Astrocyte (in vitro differentiated cells and primary cell): ENCODE measurements around the gene C11orf91. TPM values are rescaled to one million over a fixed set of nuclear protein-coding genes. Genes with fewer than 3 reads are reported as not detected.

Experiments used
- DNase-seq: peaks from one replicate; pipeline ENCODE4 v3.0.0-alpha.2; 2010; ENCODE audit warnings: low read depth
- FAIRE-seq: peaks from 2 replicates; lab custom pipeline; 2011; peaks lifted over from hg19 to GRCh38; lab: Jason Lieb, UNC
- H2AFZ ChIP-seq: 2 replicates; pipeline ENCODE4 v1.6.0; 2012; ENCODE audit warnings: low read depth, low read length, inconsistent platforms
- H3K27ac ChIP-seq: 2 replicates; pipeline ENCODE4 v1.5.1; 2011; ENCODE audit warnings: low read depth, low read length, inconsistent platforms
- H3K27me3 ChIP-seq: 2 replicates; pipeline ENCODE4 v1.6.0; 2011; ENCODE audit warnings: low read length, inconsistent platforms; ENCODE audit not compliant: insufficient read depth
- H3K36me3 ChIP-seq: 2 replicates; pipeline ENCODE4 v1.5.1; 2011; ENCODE audit warnings: low read length, inconsistent platforms; ENCODE audit not compliant: insufficient read depth
- H3K4me1 ChIP-seq: 2 replicates; pipeline ENCODE4 v1.5.1; 2011; ENCODE audit warnings: low read length, inconsistent platforms; ENCODE audit not compliant: insufficient read depth
- H3K4me2 ChIP-seq: 2 replicates; pipeline ENCODE4 v1.6.0; 2012; ENCODE audit warnings: low read length, inconsistent platforms
- H3K4me3 ChIP-seq: 2 replicates; pipeline ENCODE4 v1.5.1; 2011; ENCODE audit warnings: low read depth, mild to moderate bottlenecking, low read length, inconsistent platforms; ENCODE audit not compliant: insufficient read depth
- H3K79me2 ChIP-seq: 2 replicates; pipeline ENCODE4 v1.6.0; 2012; ENCODE audit warnings: mild to moderate bottlenecking, low read length, inconsistent platforms; ENCODE audit not compliant: insufficient read depth
- H3K9ac ChIP-seq: 2 replicates; pipeline ENCODE4 v1.6.0; 2012; ENCODE audit warnings: mild to moderate bottlenecking, low read length, inconsistent platforms
- H3K9me3 ChIP-seq: 2 replicates; pipeline ENCODE4 v1.5.1; 2012; ENCODE audit warnings: low read depth, mild to moderate bottlenecking, low read length, inconsistent platforms; ENCODE audit not compliant: insufficient read depth
- H4K20me1 ChIP-seq: 2 replicates; pipeline ENCODE4 v1.6.0; 2012; ENCODE audit warnings: low read length, inconsistent platforms; ENCODE audit not compliant: insufficient read depth
- H3K27ac Mint-ChIP-seq: one replicate; pipeline ENCODE4 v1.8.0; 2021; ENCODE audit warnings: mild to moderate bottlenecking, mixed read lengths; ENCODE audit not compliant: unreplicated experiment
- H3K27me3 Mint-ChIP-seq: one replicate; pipeline ENCODE4 v1.8.0; 2021; ENCODE audit warnings: low read depth, mixed read lengths; ENCODE audit not compliant: unreplicated experiment
- H3K36me3 Mint-ChIP-seq: one replicate; pipeline ENCODE4 v1.8.0; 2021; ENCODE audit warnings: low read depth, mixed read lengths; ENCODE audit not compliant: unreplicated experiment
- H3K4me1 Mint-ChIP-seq: one replicate; pipeline ENCODE4 v1.8.0; 2021; ENCODE audit warnings: low read depth, mixed read lengths; ENCODE audit not compliant: unreplicated experiment
- H3K4me3 Mint-ChIP-seq: one replicate; pipeline ENCODE4 v1.8.0; 2021; ENCODE audit warnings: mild to moderate bottlenecking, moderate library complexity, mixed read lengths; ENCODE audit not compliant: unreplicated experiment
- H3K9me3 Mint-ChIP-seq: one replicate; pipeline ENCODE4 v1.8.0; 2021; ENCODE audit warnings: mild to moderate bottlenecking, mixed read lengths; ENCODE audit not compliant: unreplicated experiment
- EZH2 ChIP-seq: IDR thresholded peaks from 2 replicates; pipeline ENCODE4 v1.6.1; 2012; ENCODE audit warnings: mild to moderate bottlenecking, low read length, inconsistent platforms; ENCODE audit not compliant: insufficient read depth
- total RNA-seq: library from RNA; stranded (reverse); gene quantifications from 2 replicates; pipeline ENCODE4 v1.2.1, GENCODE V29; 2021
- TF ChIP-seq, protein P1 (sequence below): IDR thresholded peaks from 2 replicates; pipeline ENCODE4 v1.5.1; 2011; ENCODE audit warnings: low read depth, mild to moderate bottlenecking, inconsistent platforms, low read length, moderate library complexity; ENCODE audit not compliant: insufficient read depth

Gene C11orf91
- total RNA-seq, 1 donor from 2014 or later, result not detected

DNA sequence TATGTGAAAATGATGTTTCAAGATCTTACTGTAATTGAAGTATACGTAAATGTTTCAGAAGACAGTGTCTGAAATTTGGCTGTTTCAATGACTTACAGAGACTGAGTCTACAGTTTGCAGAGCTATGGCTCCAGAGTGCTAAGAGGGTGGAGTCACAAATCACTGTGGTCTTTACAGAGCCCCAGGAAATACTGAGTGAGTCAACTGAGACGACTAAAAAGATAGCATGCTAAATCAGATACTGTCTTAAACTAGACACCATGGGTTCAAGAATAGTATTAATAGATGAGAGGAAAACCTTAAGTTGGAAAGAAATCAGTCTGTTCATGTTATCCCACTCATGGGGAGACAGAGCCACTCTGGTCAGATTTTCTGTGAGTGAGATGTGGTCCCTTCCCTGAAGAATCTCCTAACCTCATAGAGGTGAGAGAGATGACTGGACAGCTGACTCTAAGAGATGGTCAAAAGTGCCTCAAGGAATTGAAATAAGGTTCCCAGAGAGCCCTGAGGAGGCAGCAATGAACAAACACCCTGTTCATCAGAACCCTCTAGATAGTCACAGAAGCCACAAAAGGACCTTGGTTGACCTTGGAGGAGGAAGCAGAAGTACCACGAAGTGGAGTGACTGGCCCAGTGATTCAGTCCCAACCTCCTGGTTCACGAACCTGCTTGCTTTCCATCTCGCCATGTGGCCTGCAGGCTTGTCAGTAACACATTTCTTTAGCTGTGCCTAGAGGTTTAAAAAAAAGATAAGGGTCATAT, 30.2 kb downstream of the C11orf91 start:
- H3K4me2 ChIP-seq, result peak overlapping the region; percentile 51
- Mint-ChIP-seq H3K4me3 (no peak overlapping the region), H3K9me3 (no peaks in the 10 kb centered on the region), H3K4me1 (peaks cover 33% of the 10 kb centered on the region), H3K27me3 (no peaks in the 10 kb centered on the region), H3K36me3 (peaks cover 8% of the 10 kb centered on the region), H3K27ac (peak overlapping the region; percentile 77)
- H3K27ac ChIP-seq, result peak overlapping the region; percentile 75
- DNase-seq (peak; percentile 61), FAIRE-seq (peak; percentile 99)
- no peaks in the 10 kb centered on the region for H3K9me3 ChIP-seq
- H2AFZ ChIP-seq, result no peak overlapping the region
- TF ChIP-seq, protein P1, sequence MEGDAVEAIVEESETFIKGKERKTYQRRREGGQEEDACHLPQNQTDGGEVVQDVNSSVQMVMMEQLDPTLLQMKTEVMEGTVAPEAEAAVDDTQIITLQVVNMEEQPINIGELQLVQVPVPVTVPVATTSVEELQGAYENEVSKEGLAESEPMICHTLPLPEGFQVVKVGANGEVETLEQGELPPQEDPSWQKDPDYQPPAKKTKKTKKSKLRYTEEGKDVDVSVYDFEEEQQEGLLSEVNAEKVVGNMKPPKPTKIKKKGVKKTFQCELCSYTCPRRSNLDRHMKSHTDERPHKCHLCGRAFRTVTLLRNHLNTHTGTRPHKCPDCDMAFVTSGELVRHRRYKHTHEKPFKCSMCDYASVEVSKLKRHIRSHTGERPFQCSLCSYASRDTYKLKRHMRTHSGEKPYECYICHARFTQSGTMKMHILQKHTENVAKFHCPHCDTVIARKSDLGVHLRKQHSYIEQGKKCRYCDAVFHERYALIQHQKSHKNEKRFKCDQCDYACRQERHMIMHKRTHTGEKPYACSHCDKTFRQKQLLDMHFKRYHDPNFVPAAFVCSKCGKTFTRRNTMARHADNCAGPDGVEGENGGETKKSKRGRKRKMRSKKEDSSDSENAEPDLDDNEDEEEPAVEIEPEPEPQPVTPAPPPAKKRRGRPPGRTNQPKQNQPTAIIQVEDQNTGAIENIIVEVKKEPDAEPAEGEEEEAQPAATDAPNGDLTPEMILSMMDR, result no peak
- H3K4me3 ChIP-seq, result no peak overlapping the region
- H3K36me3 ChIP-seq, result peaks cover 6% of the 10 kb centered on the region
- peaks cover 30% of the 10 kb centered on the region for H3K4me1 ChIP-seq
- no peaks in the 10 kb centered on the region for H4K20me1 ChIP-seq
- H3K9ac ChIP-seq, result peak overlapping the region; percentile 8
- no peaks in the 10 kb centered on the region for H3K27me3 ChIP-seq
- H3K79me2 ChIP-seq, result no peaks in the 10 kb centered on the region

DNA sequence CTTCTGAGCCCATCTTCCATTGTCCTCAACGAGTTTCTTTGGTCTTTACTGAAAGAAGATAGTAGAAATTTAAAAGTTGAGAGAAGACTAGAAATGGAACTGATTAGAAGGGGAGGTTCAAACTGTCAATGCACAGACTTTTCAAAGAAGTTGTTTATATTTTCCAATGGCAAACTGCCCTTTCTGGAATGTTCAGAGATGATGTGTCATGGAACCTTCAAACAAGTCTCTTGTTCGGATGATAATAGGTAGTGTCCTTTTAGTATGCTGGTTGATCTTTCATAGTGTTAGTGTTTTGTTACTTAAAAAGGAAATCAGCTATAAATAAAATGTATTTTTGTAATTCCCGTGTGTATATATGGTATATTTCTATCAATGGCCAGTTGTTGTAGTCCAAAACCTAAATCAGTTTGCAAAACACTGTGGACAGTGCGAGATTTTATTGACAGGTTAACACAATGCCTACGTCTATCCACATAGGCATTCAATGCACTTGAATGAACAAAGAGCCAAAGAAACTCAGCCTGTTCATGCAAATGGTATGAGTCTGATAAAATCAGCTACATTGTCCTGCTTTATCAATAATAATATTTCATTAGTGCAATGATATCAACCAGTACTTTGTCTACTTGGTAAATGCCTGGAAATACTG, 30.9 kb downstream of the C11orf91 start:
- Histone ChIP-seq H3K4me1 (peaks cover 30% of the 10 kb centered on the region), H3K9ac (no peak overlapping the region), H3K9me3 (no peaks in the 10 kb centered on the region), H3K79me2 (no peaks in the 10 kb centered on the region), H3K27me3 (no peaks in the 10 kb centered on the region), H4K20me1 (no peaks in the 10 kb centered on the region), H3K27ac (peak overlapping the region; percentile 75), H3K4me3 (no peak overlapping the region), H3K4me2 (peak overlapping the region; percentile 51), H2AFZ (no peak overlapping the region), H3K36me3 (peaks cover 7% of the 10 kb centered on the region)
- peaks cover 33% of the 10 kb centered on the region for H3K4me1 Mint-ChIP-seq
- FAIRE-seq, result peak; percentile 29
- TF ChIP-seq, protein P1, result no peak
- TF ChIP-seq EZH2, result no peak
- no peaks in the 10 kb centered on the region for H3K27me3 Mint-ChIP-seq
- H3K27ac Mint-ChIP-seq, result no peak overlapping the region
- no peak overlapping the region for H3K4me3 Mint-ChIP-seq
- peaks cover 12% of the 10 kb centered on the region for H3K36me3 Mint-ChIP-seq
- DNase-seq, result no peak
- no peaks in the 10 kb centered on the region for H3K9me3 Mint-ChIP-seq
